Cardiac septum (tissue), 1 donor: ENCODE measurements around the gene LYVE1. TPM values are rescaled to one million over a fixed set of nuclear protein-coding genes. Genes with fewer than 3 reads are reported as not detected.

Experiments
- total RNA-seq: library from RNA; stranded (reverse); fragmentation: NEBNext Ultra II Directional; extraction: Animal tissue kit (Norgen Biotek cat#: 25700); gene quantifications from one replicate; pipeline ENCODE4 v1.2.1, GENCODE V29; 2021
- donor health status: DM: no; HTN: no; CAD: no.

Gene LYVE1
- total RNA-seq, 1 donor from 2014 or later = 15.2 TPM

Other genes with a start within 250 kb of the LYVE1 start
- gene AMPD3, start 113.4 kb downstream of the LYVE1 start, total RNA-seq = 3.4 TPM
- 36.8 TPM for gene RNF141, start 27.5 kb downstream of the LYVE1 start, total RNA-seq
- gene IRAG1, start 125.1 kb upstream of the LYVE1 start, total RNA-seq = 6.4 TPM
- gene CTR9, start 182.6 kb upstream of the LYVE1 start, total RNA-seq = 27.6 TPM
- gene EIF4G2, start 240.3 kb upstream of the LYVE1 start, total RNA-seq = 765 TPM